ENCODE data around the gene C1QTNF5. TPM values are rescaled to one million over a fixed set of nuclear protein-coding genes. Genes with fewer than 3 reads are reported as not detected.

C1QTNF5 gene
- total RNA-seq, 1 experiment from 2014 or later, result 3.0 TPM

- Mint-ChIP-seq H3K9me3 (no peaks in the 10 kb centered on the region), H3K27me3 (ENCODE audit: low read depth) (peaks cover 32% of the 10 kb centered on the region), H3K27ac (no peak overlapping the region), H3K36me3 (no peaks in the 10 kb centered on the region), H3K4me1 (peaks cover 48% of the 10 kb centered on the region), H3K4me3 (peak overlapping the region; percentile 58)
- ATAC-seq (no peak), DNase-seq (ENCODE audit: low spot score) (peak; percentile 41)
- POLR2A ChIA-PET, result interaction anchor here (1.0 to 2.1 kb wide), 4 partner anchors 9 to 114 kb away, joined by 3 to 16 read pairs (median 5); partner anchors contain the start of gene CBL
- TF ChIP-seq ZNF263 (CRISPR knock-in tag; IDR thresholded peaks at IDR 0.05; ENCODE audit: low read depth) (peak; percentile 15; the same call in 1 of the 2 replicates), ZNF416 (CRISPR knock-in tag; IDR thresholded peaks at IDR 0.05) (no peak)
- CTCF ChIA-PET, result interaction anchor here (1.0 to 13.7 kb wide), 14 partner anchors 10 to 265 kb away, joined by 4 to 387 read pairs (median 7); partner anchors contain the start of genes C1QTNF5, CBL, RNF26 and USP2
These were observed 20.4 kb downstream of the C1QTNF5 start for GRCh38 chr11:119320240-119320775.

- POLR2A ChIA-PET, result interaction anchor here (1.6 kb wide), 1 partner anchor 9 kb away, joined by 5 read pairs; no protein-coding TSS in a partner anchor
- no peak for TF ChIP-seq RELA (CRISPR knock-in tag; IDR thresholded peaks at IDR 0.05; ENCODE audit: borderline replicate concordance)
- no peak for TF ChIP-seq NFATC4 (CRISPR knock-in tag; IDR thresholded peaks at IDR 0.05)
- TF ChIP-seq ATF2 (CRISPR knock-in tag; IDR thresholded peaks at IDR 0.05; ENCODE audit: borderline replicate concordance, low read depth), result no peak
- no peak for TF ChIP-seq GTF2I (CRISPR knock-in tag; conservative IDR thresholded peaks at IDR 0.05)
- TF ChIP-seq, protein P1, sequence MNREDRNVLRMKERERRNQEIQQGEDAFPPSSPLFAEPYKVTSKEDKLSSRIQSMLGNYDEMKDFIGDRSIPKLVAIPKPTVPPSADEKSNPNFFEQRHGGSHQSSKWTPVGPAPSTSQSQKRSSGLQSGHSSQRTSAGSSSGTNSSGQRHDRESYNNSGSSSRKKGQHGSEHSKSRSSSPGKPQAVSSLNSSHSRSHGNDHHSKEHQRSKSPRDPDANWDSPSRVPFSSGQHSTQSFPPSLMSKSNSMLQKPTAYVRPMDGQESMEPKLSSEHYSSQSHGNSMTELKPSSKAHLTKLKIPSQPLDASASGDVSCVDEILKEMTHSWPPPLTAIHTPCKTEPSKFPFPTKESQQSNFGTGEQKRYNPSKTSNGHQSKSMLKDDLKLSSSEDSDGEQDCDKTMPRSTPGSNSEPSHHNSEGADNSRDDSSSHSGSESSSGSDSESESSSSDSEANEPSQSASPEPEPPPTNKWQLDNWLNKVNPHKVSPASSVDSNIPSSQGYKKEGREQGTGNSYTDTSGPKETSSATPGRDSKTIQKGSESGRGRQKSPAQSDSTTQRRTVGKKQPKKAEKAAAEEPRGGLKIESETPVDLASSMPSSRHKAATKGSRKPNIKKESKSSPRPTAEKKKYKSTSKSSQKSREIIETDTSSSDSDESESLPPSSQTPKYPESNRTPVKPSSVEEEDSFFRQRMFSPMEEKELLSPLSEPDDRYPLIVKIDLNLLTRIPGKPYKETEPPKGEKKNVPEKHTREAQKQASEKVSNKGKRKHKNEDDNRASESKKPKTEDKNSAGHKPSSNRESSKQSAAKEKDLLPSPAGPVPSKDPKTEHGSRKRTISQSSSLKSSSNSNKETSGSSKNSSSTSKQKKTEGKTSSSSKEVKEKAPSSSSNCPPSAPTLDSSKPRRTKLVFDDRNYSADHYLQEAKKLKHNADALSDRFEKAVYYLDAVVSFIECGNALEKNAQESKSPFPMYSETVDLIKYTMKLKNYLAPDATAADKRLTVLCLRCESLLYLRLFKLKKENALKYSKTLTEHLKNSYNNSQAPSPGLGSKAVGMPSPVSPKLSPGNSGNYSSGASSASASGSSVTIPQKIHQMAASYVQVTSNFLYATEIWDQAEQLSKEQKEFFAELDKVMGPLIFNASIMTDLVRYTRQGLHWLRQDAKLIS (CRISPR knock-in tag; IDR thresholded peaks at IDR 0.05; ENCODE audit: borderline replicate concordance), result no peak
- TF ChIP-seq, protein P2, sequence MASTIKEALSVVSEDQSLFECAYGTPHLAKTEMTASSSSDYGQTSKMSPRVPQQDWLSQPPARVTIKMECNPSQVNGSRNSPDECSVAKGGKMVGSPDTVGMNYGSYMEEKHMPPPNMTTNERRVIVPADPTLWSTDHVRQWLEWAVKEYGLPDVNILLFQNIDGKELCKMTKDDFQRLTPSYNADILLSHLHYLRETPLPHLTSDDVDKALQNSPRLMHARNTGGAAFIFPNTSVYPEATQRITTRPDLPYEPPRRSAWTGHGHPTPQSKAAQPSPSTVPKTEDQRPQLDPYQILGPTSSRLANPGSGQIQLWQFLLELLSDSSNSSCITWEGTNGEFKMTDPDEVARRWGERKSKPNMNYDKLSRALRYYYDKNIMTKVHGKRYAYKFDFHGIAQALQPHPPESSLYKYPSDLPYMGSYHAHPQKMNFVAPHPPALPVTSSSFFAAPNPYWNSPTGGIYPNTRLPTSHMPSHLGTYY (CRISPR knock-in tag; IDR thresholded peaks at IDR 0.05), result no peak
- no peak for TF ChIP-seq SOX15 (CRISPR knock-in tag; IDR thresholded peaks at IDR 0.05)
- ATAC-seq (no peak), DNase-seq (ENCODE audit: low spot score) (no peak)
- CTCF ChIA-PET, result interaction anchor here (0.5 to 13.7 kb wide), 7 partner anchors 20 to 175 kb away, joined by 3 to 387 read pairs (median 12); partner anchors contain the start of genes C1QTNF5 and CBL
- H3K4me3 Mint-ChIP-seq, result peak overlapping the region; percentile 51
- H3K27me3 Mint-ChIP-seq (ENCODE audit: low read depth), result peaks cover 37% of the 10 kb centered on the region
- no peak overlapping the region for H3K27ac Mint-ChIP-seq
- H3K9me3 Mint-ChIP-seq, result no peaks in the 10 kb centered on the region
- no peaks in the 10 kb centered on the region for H3K36me3 Mint-ChIP-seq
- peaks cover 51% of the 10 kb centered on the region for H3K4me1 Mint-ChIP-seq
These were observed 20.9 kb downstream of the C1QTNF5 start for GRCh38 chr11:119319700-119320239.

GRCh38 chr11:119319136-119319699, 21.5 kb downstream of the C1QTNF5 start:
- H3K27me3 Mint-ChIP-seq (ENCODE audit: low read depth), result peaks cover 43% of the 10 kb centered on the region
- H3K27ac Mint-ChIP-seq, result peak overlapping the region; percentile 83
- DNase-seq (ENCODE audit: low spot score) (no peak), ATAC-seq (no peak)
- H3K4me3 Mint-ChIP-seq, result peak overlapping the region; percentile 51
- no peaks in the 10 kb centered on the region for H3K9me3 Mint-ChIP-seq
- H3K4me1 Mint-ChIP-seq, result peaks cover 54% of the 10 kb centered on the region
- POLR2A ChIA-PET, result interaction anchor here (1.0 to 4.7 kb wide), 2 partner anchors 15 to 19 kb away, joined by 5 to 35 read pairs; partner anchors contain the start of gene RNF26
- CTCF ChIA-PET, result interaction anchor here (0.5 to 13.7 kb wide), 11 partner anchors 15 to 174 kb away, joined by 3 to 387 read pairs (median 7); partner anchors contain the start of genes C1QTNF5, CBL and RNF26
- H3K36me3 Mint-ChIP-seq, result peaks cover 3% of the 10 kb centered on the region; the same call in 1 of the 2 replicates
- TF ChIP-seq NFYB (CRISPR knock-in tag; conservative IDR thresholded peaks at IDR 0.05; ENCODE audit: low read depth) (no peak), ZNF671 (CRISPR knock-in tag; IDR thresholded peaks at IDR 0.05) (no peak), ZNF138 (CRISPR knock-in tag; conservative IDR thresholded peaks at IDR 0.05) (no peak), ZNF317 (CRISPR knock-in tag; IDR thresholded peaks at IDR 0.05; ENCODE audit: borderline replicate concordance, low read depth) (no peak), FOXJ3 (CRISPR knock-in tag; IDR thresholded peaks at IDR 0.05; ENCODE audit: borderline replicate concordance) (no peak), NR1H2 (CRISPR knock-in tag; IDR thresholded peaks at IDR 0.05) (no peak)
- TF ChIP-seq, protein P1 (CRISPR knock-in tag; IDR thresholded peaks at IDR 0.05; ENCODE audit: borderline replicate concordance), result no peak
- TF ChIP-seq, protein P3, sequence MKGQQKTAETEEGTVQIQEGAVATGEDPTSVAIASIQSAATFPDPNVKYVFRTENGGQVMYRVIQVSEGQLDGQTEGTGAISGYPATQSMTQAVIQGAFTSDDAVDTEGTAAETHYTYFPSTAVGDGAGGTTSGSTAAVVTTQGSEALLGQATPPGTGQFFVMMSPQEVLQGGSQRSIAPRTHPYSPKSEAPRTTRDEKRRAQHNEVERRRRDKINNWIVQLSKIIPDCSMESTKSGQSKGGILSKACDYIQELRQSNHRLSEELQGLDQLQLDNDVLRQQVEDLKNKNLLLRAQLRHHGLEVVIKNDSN (CRISPR knock-in tag; IDR thresholded peaks at IDR 0.05), result no peak

Data from WTC11 (cell line).